ENCODE results near the gene NCAM1. TPM values are rescaled to one million over a fixed set of nuclear protein-coding genes. Genes with fewer than 3 reads are reported as not detected.

NCAM1 gene
- total RNA-seq, 1 donor from 2014 or later: 3.5 TPM

DNA sequence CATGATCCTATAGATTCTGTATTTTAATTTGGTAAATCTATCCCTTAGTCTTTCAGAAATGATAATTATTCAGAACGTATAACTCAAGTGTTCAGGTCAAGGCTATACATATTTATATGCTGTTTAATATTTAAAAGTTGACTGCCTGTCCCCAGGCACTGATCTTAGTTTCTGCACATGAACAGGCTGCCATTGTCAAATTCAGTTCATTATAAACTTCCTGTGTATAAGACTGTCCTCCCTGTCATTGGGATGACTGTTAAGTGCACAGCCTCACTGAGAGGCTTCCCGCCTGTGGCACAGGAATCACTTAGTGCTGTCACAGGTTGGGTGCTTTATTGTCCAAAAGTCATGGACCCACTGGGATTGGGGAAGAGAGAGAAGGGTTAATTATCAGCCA is 261.0 kb downstream of the NCAM1 start:
- Histone ChIP-seq H3K27ac (no peak overlapping the region), H3K9me3 (no peaks in the 10 kb centered on the region), H3K4me1 (no peaks in the 10 kb centered on the region), H3K36me3 (no peaks in the 10 kb centered on the region), H3K27me3 (ENCODE audit: low read depth) (peaks cover 5% of the 10 kb centered on the region), H3K4me3 (no peak overlapping the region)
- no peak for DNase-seq
- TF ChIP-seq, protein P1, sequence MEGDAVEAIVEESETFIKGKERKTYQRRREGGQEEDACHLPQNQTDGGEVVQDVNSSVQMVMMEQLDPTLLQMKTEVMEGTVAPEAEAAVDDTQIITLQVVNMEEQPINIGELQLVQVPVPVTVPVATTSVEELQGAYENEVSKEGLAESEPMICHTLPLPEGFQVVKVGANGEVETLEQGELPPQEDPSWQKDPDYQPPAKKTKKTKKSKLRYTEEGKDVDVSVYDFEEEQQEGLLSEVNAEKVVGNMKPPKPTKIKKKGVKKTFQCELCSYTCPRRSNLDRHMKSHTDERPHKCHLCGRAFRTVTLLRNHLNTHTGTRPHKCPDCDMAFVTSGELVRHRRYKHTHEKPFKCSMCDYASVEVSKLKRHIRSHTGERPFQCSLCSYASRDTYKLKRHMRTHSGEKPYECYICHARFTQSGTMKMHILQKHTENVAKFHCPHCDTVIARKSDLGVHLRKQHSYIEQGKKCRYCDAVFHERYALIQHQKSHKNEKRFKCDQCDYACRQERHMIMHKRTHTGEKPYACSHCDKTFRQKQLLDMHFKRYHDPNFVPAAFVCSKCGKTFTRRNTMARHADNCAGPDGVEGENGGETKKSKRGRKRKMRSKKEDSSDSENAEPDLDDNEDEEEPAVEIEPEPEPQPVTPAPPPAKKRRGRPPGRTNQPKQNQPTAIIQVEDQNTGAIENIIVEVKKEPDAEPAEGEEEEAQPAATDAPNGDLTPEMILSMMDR (IDR thresholded peaks at IDR 0.05): no peak
- ATAC-seq: no peak
- intact Hi-C loops (cut with DNase I): no loop called here

DNA sequence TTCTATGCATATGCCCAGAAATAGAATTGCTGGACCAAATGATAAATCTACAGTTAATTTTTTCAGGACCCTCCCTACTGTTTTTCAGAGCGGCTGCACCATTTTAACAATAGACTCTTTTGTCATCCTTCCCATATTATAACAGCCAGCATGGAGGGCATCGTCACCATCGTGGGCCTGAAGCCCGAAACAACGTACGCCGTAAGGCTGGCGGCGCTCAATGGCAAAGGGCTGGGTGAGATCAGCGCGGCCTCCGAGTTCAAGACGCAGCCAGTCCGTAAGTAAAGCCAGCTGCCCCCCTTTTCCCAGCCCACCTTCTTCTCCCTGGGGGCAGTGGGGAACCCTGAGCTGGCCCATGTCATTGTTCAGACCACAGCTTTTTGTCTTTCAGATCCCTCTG is 273.7 kb downstream of the NCAM1 start:
- ATAC-seq (no peak), DNase-seq (no peak)
- Histone ChIP-seq H3K9me3 (no peaks in the 10 kb centered on the region), H3K4me3 (no peak overlapping the region), H3K27me3 (ENCODE audit: low read depth) (no peaks in the 10 kb centered on the region), H3K4me1 (no peaks in the 10 kb centered on the region), H3K36me3 (no peaks in the 10 kb centered on the region), H3K27ac (no peak overlapping the region)
- intact Hi-C loops (cut with DNase I): no loop called here
- TF ChIP-seq, protein P1 (IDR thresholded peaks at IDR 0.05): no peak

DNA sequence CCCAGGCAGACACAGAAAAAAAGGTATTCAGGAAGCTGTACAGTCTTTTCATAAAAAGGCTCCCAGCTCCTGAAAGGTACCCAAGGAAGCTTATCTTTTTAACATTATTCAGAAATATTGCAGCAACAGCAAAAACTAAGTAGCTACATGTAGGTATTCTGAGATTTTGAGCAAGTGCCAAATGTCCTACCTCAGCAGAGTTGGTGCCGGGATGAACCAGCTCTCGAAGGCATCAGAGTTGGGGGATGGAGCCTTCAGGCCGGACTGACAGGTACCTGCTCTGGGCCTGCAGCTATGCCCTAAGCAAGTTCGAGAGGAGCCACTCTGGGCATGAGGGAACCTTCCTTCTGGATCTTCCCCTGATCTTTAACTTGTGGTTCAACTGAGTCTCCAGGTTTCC is 276.0 kb downstream of the NCAM1 start:
- Histone ChIP-seq H3K9me3 (no peaks in the 10 kb centered on the region), H3K4me3 (no peak overlapping the region), H3K27ac (no peak overlapping the region), H3K4me1 (no peaks in the 10 kb centered on the region), H3K27me3 (ENCODE audit: low read depth) (no peaks in the 10 kb centered on the region), H3K36me3 (no peaks in the 10 kb centered on the region)
- intact Hi-C loops (cut with DNase I): no loop called here
- DNase-seq (no peak), ATAC-seq (no peak)
- TF ChIP-seq, protein P1 (IDR thresholded peaks at IDR 0.05): no peak

DNA sequence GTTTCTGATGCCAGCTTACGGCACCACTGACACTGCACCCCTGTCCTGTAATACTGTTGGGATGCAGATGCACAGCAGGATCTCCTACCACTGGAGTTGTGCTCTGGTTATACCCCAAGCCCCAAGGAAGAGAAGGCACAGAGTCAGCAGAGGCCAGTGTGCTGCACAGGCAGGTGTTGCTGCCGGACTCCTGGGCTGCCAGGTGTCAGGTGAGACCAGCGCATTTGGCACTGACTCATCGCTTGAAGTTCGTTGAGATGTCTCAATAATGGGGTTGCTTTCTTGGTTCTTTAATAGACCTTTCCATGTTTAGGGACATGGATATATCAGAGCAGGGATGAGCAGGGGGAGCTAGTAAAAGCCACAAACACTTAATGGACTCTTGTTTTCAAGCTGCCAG is 277.5 kb downstream of the NCAM1 start:
- Histone ChIP-seq H3K36me3 (no peaks in the 10 kb centered on the region), H3K4me3 (no peak overlapping the region), H3K4me1 (no peaks in the 10 kb centered on the region), H3K27me3 (ENCODE audit: low read depth) (no peaks in the 10 kb centered on the region), H3K9me3 (no peaks in the 10 kb centered on the region), H3K27ac (no peak overlapping the region)
- intact Hi-C loops (cut with DNase I): no loop called here
- DNase-seq (no peak), ATAC-seq (no peak)
- TF ChIP-seq, protein P1 (IDR thresholded peaks at IDR 0.05): no peak

DNA sequence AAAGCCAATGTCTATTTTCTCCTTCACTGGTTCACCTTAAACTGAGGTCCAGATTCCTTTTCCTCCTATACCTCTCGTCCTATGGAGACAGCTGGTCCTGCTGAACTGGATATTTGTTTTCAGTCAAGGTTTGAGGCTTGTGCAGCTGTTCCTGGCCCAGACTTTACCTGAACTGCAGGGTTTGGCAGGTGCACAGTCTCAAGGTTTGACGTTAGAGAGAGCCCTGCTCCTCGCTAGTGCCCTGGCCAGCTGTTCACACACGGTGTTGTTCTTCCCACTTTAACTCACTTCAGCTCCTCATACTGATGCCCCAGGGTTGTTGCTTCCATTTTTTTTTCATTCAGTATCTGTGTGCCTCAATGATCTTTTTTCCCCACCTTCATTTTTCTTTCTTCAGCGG is 279.2 kb downstream of the NCAM1 start:
- H3K27me3 ChIP-seq (ENCODE audit: low read depth): no peaks in the 10 kb centered on the region
- intact Hi-C loops (cut with DNase I): no loop called here
- no peak overlapping the region for H3K27ac ChIP-seq
- no peak for DNase-seq
- no peak for ATAC-seq
- H3K9me3 ChIP-seq: no peaks in the 10 kb centered on the region
- H3K36me3 ChIP-seq: no peaks in the 10 kb centered on the region
- H3K4me3 ChIP-seq: no peak overlapping the region
- TF ChIP-seq, protein P1 (IDR thresholded peaks at IDR 0.05): no peak
- H3K4me1 ChIP-seq: no peaks in the 10 kb centered on the region
